AG10803 (cell line): ENCODE results near the gene RPH3AL.

Source experiments
- DNase-seq: peaks from one replicate; pipeline ENCODE4 v3.0.0; 2010; ENCODE audit warnings: low read depth
- H3K4me3 ChIP-seq: 2 replicates; pipeline ENCODE4 v1.5.1; 2011; ENCODE audit warnings: mild to moderate bottlenecking, low read length, control low read depth
- CTCF ChIP-seq: conservative IDR thresholded peaks from 2 replicates; pipeline ENCODE4 v1.5.1; 2011; ENCODE audit warnings: mild to moderate bottlenecking, low read length, control low read depth, inconsistent platforms

RPH3AL gene

GRCh38 chr17:180381-181244 lies 172.0 kb downstream of the RPH3AL start:
- TF ChIP-seq CTCF, result no peak
- no peak for DNase-seq
- no peak overlapping the region for H3K4me3 ChIP-seq

- TF ChIP-seq CTCF, result no peak
- DNase-seq, result no peak
- H3K4me3 ChIP-seq, result no peak overlapping the region
Measured at GRCh38 chr17:179781-180380, 172.7 kb downstream of the RPH3AL start.

GRCh38 chr17:179066-179432 lies 173.6 kb downstream of the RPH3AL start:
- TF ChIP-seq CTCF, result no peak
- H3K4me3 ChIP-seq, result no peak overlapping the region
- DNase-seq, result no peak

GRCh38 chr17:178292-179065 lies 174.1 kb downstream of the RPH3AL start:
- no peak overlapping the region for H3K4me3 ChIP-seq
- DNase-seq, result no peak
- TF ChIP-seq CTCF, result no peak

GRCh38 chr17:177762-178161 lies 174.8 kb downstream of the RPH3AL start:
- H3K4me3 ChIP-seq, result no peak overlapping the region
- no peak for DNase-seq
- TF ChIP-seq CTCF, result no peak

- DNase-seq, result no peak
- H3K4me3 ChIP-seq, result no peak overlapping the region
- no peak for TF ChIP-seq CTCF
Measured at GRCh38 chr17:177155-177554, 175.5 kb downstream of the RPH3AL start.
